Neural progenitor cell (in vitro differentiated cells): ENCODE results near the gene MAMLD1.

ENCODE experiments used
- EZH2 ChIP-seq: fragments of 200-600 bp; sonication (generic); IDR thresholded peaks from 2 replicates; pipeline ENCODE4 v1.6.1; 2017; ENCODE audit warnings: antibody characterized with exemption, mild to moderate bottlenecking, moderate library complexity
- EZH2phosphoT487 ChIP-seq: fragments of 200-600 bp; sonication (generic); IDR thresholded peaks from 2 replicates; pipeline ENCODE4 v1.6.1; 2017; ENCODE audit warnings: antibody characterized with exemption
- TF ChIP-seq, protein P1 (sequence below): fragments of 200-600 bp; sonication (generic); IDR thresholded peaks from 2 replicates; pipeline ENCODE4 v1.5.1; 2017; ENCODE audit warnings: antibody characterized with exemption, mild to moderate bottlenecking

DNA sequence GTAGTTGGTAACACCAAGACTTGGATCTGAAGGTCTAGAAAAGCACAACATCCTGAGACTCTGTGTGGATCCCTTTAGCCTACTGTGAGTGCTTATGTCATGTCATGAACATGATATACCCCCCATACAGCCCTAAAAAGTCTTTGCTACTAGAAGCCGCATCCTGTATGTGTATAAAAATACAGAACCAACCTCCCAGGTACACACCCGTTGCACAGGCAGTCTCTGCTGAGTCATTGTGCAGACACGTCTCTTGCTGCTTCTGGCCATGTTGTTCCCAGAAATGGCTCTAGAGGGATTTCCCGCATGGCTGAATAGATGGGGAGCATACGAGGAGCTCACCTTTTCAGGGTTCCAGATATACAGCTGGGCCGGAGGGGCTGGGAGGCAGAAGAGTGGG lies 93.3 kb downstream of the MAMLD1 start:
- TF ChIP-seq EZH2: no peak
- TF ChIP-seq, protein P1, sequence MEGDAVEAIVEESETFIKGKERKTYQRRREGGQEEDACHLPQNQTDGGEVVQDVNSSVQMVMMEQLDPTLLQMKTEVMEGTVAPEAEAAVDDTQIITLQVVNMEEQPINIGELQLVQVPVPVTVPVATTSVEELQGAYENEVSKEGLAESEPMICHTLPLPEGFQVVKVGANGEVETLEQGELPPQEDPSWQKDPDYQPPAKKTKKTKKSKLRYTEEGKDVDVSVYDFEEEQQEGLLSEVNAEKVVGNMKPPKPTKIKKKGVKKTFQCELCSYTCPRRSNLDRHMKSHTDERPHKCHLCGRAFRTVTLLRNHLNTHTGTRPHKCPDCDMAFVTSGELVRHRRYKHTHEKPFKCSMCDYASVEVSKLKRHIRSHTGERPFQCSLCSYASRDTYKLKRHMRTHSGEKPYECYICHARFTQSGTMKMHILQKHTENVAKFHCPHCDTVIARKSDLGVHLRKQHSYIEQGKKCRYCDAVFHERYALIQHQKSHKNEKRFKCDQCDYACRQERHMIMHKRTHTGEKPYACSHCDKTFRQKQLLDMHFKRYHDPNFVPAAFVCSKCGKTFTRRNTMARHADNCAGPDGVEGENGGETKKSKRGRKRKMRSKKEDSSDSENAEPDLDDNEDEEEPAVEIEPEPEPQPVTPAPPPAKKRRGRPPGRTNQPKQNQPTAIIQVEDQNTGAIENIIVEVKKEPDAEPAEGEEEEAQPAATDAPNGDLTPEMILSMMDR: no peak
- TF ChIP-seq EZH2phosphoT487: no peak
